Fibroblast of peridontal ligament (primary cell): Measurements from ENCODE around the gene NTN4.
"Not testable (repeated sequence)": the region's sequence is repeated elsewhere in the genome, so short reads cannot be mapped to it uniquely, and the experiment has no call there.

ENCODE experiments used
- DNase-seq: peaks from one replicate; pipeline ENCODE4 v3.0.0-alpha.2; 2010; ENCODE audit errors: extremely low read depth

NTN4 gene

DNA sequence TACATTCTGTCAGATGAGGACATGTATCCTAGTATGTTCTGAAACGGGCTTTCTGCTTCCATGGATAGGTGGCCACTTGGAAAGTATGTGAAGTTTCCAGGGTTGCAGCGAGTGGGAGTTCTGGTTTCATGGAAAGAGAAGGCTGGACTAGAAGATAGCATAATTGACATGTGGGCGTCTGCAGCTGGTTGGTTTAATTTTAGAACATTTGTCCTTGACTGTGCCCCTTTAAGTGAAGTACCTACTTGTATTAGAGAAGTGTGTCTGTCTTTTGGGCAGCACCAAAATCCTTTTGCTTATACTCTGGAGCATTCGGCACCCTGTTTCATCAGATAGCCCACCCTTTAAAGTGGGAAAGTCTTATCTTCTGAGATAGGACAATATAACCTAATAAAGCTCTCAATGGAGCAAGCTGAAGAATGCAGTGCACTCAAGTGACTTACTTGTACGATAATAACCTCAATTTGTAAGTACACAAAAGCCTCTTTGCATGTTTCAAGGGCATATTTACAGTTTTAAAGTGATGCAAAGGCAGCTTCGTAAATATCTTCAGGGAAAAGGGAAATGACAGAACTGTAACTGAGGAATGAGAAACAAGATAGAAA, 35.2 kb downstream of the NTN4 start:
- DNase-seq, result no peak

DNA sequence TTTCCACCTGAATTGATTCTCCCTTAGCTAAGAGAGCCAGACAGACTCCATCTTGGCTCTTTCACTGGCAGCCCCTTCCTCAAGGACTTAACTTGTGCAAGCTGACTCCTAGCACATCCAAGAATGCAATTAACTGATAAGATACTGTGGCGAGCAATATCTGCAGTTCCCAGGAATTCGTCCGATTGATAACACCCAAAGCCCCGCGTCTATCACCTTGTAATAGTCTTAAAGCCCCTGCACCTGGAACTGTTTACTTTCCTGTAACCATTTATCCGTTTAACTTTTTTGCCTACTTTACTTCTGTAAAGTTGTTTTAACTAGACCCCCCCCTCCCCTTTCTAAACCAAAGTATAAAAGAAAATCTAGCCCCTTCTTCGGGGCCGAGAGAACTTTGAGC, 44.5 kb downstream of the NTN4 start:
- not testable (repeated sequence) for DNase-seq

DNA sequence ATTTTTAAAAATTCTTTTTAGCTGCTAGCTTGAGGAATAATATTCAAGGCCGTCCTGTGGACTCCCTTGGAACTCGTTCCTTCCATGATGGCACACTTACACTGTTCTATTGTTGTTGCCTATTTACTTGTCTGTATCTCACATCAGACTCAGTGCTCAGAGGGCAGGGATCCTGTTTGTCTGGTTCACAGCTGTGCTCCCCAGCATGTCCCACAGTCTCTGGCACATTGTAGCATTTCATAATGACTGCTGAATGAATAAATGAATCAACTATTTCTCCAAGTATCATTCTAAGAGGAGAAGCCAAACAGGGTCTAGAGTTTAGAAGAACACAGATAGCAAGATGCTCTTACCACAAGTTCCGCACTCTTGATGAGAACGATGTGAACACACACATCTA, 48.0 kb downstream of the NTN4 start:
- no peak for DNase-seq

DNA sequence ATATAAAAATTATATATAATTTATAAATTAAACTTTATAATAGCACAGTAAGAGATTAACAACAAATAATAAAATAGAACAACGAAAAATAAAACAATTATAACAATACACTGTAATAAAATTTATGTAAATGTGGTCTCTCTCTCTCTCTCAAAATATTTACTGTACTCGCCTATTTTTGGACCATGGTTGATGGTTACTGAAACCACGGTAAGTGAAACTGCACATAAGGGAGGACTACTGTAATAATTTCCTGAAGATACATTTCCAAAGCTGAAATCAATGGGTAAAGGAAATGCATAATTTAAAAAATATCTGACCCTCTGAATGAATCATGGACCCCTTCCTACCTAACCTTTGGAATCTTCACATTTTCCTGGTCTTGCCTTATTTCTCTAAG, 48.9 kb downstream of the NTN4 start:
- no peak for DNase-seq

DNA sequence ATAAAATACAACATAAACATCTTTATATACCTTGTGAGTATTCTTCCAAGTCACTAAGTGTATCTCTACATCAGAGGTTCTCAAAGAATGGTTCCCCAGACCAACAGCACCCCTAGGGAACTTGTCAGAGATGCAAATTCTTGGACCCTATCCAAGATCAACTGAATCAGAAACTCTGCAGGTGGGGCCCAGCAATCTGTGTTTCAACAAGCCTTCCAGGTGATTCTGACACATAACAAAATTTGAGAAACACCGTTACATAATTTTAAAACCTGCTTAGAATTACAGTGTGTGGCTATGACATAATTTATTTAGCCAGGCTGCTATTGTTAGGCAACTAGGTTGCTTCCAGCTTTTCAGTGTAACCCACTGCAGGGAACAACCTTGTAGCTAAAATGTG, 49.8 kb downstream of the NTN4 start:
- DNase-seq, result no peak

DNA sequence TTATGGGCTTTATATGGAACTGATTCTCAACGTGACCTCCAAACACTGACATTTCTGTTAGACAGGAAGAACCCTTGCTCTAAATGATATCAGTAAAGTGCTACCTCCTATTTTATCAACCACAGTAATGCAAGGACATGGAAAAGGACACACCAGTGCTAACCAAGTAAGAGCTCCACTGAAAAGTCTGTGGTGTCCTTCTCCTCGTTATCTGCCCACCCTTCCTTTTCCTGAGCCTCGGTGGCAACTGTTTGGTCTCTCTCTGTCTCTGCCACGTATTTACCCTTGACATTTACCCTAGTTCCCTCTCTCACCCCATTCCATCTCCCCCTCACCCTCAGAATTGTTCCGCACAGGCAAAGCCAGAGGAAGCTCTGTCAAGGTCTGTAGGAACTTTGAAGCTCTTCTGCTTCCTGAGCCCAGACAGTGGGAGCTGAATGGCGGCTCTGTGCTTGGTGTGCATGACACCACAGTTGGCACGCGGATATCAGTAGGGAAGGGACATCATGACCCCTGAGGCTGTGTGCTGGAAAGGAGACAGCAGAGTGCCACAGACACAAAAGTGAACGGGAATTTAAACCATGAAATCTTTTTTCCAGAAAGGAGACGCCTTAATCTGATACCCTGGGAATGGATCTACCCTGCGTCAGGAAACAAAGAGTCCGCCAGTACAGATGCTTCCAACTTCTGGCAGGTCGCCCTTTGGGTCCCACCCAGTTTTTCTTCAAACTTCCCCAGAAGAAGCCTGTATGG, 50.8 kb downstream of the NTN4 start:
- no peak for DNase-seq

DNA sequence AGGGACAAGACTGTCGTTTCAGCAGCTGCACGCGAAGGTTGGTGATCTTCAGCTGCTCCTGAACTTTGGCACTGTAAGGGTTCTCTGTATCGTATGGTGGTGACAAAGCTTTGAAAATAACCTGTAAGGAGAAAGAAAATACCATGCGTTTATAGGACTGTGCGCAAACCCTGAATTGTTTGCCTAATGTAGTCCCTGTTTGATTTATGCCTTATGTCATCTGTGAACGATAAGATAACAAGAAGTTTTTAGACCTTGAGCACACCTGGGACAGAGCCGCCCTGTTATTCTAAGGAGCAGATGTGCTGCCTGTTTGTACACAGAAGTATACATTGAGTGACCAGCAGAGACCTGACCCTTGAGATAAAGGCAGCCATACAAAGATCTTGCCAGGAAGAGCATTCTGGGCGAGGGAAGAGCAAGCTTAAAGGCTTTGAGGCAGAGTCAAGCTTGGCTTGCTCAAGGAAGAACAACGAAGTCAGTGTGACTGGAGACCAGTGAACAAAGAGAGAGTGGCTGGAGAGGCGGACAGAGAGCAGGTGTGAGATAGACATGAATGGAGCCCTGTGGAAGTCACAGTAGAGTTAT, 52.4 kb downstream of the NTN4 start:
- no peak for DNase-seq

DNA sequence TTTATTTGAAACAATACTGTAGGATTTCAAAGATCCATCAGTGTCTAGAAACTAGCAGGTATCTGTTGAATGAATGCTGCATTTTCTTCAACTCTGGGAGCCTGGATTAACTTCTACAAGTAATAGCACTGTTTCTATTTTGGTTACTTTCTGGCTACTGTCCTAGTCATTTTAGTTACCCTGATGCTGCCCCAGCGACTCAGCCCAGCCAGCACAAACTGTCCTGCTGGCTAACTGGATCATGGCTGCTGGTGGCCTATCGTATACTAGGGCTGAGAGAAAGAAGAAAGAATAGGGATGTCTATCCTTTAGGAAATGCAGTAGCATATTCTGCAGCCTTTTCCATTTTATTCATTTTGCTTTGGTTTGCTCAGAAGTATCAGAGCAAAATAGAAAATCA, 53.9 kb downstream of the NTN4 start:
- DNase-seq, result peak; percentile 36

DNA sequence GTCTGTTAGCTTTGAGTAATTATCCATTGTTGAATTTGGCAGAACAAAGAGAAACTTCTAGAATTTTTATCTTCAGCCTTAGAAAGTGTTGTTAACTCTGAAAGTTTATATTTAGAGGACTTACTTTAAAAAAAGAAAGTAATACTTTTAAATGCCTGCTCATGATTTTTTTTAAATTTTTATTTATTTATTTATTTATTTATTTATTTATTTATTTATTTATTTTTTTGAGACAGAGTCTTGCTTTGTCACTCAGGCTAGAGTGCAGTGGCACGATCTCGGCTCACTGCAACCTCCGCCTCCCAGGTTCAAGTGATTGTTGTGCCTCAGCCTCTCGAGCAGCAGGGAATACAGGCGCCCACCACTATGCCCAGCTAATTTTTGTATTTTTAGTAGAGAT, 54.8 kb downstream of the NTN4 start:
- DNase-seq, result not testable (repeated sequence)

DNA sequence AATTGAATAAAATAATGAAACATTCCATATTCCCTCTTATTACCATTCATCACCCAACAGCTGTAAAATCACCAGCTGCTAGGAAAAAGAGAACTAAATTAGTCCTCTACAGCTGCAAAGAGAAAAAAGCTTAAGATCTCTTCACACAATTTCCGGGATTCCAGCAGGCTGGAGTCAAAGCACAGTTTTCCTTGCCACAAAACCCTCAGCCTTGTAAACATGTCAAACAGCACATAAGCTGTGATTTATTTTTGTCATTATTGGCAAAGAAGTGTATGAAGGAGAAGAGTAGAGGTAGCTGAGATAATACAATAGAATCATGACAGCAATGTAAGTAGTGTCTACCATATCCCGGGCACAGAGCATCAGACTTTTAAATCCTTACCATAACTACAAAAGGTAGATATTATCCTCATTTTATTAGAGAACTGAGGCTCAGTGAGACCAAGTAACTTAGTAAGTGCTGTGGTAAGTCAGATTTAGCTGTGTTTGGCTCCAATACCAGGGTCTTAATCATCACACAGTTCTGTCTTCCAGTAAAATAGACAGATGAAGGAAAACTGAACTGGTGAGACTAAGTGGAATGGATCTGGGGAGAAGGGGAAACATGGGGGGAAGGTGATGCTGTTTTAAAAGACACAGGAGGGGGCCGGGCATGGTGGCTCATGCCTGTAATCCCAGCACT, 57.3 kb downstream of the NTN4 start:
- peak; percentile 82 for DNase-seq

DNA sequence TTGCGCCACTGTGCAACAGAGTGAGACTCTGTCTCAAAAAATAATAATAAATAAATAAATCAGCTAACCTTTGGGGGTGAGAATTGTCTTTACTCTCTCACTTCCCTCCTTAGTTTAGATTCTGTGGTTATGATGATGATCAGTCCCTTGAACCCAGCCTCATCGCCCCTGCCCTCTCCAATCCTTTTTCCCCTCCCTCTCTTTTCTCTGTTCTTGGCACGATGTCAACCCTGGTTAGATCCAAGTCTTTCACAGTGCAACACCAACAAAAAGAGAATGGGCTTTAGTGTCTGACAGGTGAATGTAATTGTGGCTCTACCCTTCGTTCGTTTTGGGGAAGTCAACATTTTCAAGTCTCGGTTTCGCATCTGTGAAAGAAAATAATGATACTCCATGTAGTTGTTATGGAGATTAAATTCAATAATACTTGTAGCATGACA, 59.0 kb downstream of the NTN4 start:
- DNase-seq, result no peak

DNA sequence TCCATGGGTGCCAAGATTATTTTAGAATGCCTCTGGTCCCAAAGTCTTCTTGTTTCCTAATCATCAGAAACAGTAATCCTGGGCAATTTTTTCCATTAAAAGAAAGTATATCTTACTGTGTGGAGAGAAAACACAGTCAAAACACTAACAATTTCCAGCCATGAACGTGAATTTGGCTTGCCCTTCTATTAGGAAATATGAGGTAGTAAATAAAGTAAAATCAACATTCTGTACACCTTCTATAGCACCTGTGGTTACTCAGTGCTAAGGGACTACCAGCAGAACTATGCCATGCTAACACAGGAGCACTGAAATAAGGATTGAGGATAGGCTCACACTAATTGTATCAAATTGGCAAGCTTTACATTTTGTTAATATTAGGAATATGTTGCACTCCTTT, 60.1 kb downstream of the NTN4 start:
- no peak for DNase-seq

DNA sequence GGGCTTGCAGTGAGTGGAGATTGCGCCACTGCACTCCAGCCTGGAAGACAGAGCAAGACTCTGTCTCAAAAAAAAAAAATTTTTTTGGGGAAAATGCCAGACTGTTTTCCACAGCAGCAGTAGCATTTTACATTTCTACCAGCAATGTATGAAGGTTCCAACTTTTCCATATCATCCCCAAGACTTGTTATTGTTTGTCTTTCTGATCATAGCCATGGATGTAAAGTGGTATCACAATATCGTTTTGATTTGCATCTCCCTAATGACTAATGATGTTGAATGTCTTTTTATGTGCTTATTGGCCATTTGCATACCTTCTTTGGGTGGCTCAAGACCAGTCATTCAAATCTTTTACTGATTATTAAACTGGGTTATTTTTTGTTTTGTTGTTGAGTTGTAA, 63.7 kb downstream of the NTN4 start:
- DNase-seq, result no peak

DNA sequence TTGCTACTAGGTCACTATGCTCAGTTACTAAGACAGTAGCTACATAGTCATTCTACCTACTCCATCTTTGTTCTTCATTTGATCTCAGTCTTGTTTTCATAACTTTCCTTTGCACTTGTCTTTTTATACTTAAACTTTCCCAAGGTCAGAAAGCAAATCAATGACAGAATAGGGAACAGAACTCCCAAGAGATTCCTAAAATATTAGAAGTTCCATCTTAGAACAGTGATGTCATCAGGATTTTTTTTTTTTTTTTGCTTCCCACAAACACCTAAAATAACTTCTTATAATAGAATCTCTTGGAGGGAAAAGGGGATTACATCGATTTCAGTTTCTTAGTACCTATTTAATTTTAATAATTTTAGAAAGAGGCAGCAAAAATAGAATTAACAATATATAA, 65.8 kb downstream of the NTN4 start:
- DNase-seq, result no peak

DNA sequence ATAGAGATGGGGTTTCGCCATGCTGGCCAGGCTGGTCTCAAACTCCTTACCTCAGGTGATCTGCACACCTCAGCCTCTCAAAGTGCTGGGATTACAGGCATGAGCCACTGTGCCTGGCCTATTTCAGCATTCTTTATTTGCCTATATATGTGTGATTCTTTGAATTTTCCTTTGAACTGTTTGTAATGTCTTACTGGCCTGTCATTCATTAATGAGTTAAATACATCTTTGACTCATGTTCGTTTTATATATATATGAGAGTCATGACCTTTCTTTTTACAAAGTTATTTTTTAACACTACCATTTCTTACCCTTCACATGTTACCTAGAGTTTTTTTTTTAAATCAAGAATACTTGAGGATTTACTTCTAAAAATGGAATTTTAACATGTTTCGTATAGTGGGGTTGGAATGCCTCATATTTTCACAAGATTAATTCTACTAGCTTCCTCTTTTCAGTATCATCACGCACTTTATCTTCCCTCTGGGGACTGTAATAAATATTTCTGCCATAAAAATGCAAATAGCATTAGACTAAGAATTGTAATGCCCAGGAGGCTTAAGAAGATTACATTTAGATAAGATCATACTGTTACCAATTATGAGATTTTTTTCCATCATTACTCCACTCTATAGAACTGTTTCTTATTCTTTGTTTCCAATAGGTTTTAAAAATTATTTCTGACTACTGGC, 66.7 kb downstream of the NTN4 start:
- DNase-seq, result no peak

DNA sequence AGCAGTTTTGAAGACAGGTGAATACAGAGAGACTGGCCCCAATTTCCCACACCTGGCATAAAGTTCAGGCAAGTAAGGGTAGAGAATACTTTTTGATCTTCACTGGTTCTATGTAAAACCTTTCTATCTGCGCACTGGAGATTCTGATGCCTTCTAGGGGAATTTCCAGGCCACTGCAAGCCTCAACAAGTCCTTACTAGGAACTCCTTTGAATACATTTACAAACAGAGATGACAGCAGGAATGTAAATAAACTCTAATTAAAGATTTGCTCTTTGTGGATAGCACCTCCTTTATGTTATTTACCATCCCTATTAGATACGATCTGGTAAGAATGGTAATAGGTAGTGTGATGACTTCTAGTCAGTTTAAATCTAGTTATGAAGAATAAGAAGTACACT, 69.2 kb downstream of the NTN4 start:
- DNase-seq, result peak; percentile 29

DNA sequence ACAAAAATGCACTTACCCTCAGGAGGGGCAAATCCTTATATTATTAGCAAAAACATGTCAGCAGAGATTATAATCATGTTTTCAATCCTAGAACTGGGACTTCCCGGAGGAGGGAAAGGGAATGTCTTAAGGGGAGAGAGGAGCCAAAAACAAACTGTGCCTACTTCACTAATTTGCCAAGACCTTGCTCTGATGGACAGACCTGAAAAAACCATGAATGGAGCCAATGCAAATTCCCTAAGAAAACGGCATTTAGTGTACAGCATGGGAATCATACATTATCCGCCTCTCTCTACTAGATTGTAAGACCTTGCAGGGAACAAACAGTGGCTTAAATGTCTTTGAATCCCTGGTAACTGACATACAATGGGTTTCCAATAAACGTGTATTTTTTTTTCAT, 70.4 kb downstream of the NTN4 start:
- no peak for DNase-seq

DNA sequence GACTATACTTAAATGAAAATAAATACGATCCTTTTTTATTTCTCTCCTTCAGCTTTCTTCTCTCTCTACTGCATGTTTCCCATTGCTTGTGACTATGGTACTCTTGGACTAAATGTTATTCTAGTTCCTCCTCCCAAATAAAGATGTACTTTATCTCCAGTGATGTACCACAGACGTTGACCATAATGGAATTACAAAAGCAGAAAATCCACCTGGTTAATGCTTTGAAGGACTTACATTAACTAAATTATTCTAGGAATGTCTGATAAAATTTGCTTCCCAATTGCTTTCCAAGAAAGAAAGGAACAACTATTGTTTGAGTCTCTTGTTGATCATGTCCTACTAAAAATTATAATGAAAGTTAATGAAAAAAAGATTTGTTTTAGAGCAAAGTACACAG, 71.8 kb downstream of the NTN4 start:
- DNase-seq, result no peak

DNA sequence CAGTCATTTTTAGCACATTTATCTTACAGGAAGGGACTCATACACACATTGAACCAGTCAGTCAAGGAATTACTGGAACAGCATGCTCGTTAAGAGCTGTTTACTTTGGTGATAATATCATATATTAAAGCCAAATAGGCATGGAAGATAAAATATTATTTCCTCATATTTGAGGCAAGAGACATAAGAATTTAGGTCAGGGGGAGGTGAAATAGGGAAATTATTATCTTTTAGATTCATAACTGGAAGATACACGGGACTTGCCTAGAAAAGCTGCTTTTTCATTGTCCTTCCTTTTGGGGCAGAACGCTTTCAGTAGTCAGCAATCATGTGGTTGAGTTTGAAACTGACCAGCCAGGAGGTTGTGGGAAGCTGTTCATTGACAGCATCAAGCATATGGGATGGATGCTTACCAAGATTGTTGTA, 72.5 kb downstream of the NTN4 start:
- DNase-seq, result no peak

DNA sequence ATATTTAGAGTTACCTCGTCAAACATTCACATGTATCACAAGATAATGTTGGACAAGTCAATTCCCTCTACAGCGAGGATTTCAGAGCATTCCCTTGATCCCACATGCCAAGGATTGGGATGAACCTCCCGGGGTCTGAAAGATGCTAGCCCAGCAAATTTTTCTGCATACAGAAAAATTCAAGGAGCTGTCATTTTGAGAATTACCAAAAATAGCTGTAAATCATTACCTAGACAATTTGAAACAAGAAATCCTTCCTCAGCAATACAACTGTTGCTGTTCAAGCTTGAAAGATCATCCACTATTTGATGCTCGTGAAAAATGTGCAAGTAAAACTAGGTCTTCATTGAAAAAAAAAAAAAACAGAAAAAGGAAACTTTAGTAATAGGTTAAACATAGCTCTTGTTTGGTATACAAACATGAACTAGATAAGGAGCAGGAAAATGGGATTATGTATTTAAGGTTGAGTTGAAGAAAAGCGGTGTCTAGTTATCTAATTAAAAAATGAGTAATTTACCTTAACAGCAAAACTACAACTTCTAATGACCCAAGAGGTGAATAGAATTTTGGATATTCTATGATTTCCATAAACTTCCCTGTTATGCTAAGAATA, 73.1 kb downstream of the NTN4 start:
- no peak for DNase-seq

DNA sequence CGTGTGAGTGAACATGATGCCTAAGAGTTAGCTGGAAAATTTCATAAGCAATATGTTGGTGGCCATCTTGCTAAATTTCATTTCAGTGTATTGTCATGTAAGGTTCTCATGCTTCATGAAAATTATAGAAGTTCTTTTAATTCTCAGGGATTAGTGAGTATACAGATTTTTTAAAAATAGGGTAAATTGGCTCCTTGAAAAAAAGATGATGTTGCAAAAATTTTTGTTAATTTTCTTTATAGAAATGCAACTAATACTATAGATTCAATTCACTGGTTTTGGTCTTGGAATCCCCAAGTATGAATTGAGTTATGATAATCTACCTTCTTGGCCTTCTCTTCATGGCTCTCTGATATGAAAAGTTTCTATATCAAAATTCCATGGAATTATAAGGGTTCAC, 75.4 kb downstream of the NTN4 start:
- no peak for DNase-seq

DNA sequence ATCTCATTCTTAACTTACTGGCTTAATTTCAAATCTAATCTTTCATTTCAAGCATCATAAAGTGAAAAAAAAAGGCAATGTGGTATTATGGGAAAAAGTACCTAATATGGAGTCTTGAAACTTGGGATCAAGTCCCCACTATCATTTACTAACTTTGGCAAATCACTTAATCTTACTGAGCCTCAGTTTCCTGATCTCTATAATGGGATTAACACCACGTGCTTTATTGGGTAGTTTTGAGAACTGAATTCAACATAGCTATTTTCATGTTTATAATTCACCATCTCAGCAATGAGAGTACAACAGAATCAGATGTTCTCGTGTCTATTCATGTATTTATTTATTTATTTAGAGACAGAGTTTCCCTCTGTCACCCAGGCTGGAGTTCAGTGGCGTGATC, 78.3 kb downstream of the NTN4 start:
- DNase-seq, result no peak
